Transverse colon (tissue), 4 donors: Measurements from ENCODE around the gene FBXO36.
A peak's percentile ranks its signal among the peaks of the same experiment; 100 is the strongest.

Experiments
- POLR2A ChIP-seq: fragments of 450-650 bp; IDR thresholded peaks from one replicate; pipeline ENCODE4 v1.6.1; 2016; ENCODE audit warnings: antibody characterized with exemption, mild to moderate bottlenecking, moderate library complexity
- POLR2AphosphoS5 ChIP-seq, 3 donors: sonication (generic); formaldehyde crosslinking; IDR thresholded peaks; one replicate each; pipeline ENCODE4 v1.6.1; 2016; ENCODE audit warnings: antibody characterized with exemption in 3 of 3
- TF ChIP-seq, protein P1 (sequence below), 5 experiments: fragments of 200-600 bp in 3 of 5; fragments of 450-650 bp in 2 of 5; sonication (generic) in 3 of 5; IDR thresholded peaks; 1 replicate in 2 of 5; 2 replicates in 3 of 5; pipeline ENCODE4 v1.5.1; 2016 to 2017; ENCODE audit warnings: antibody characterized with exemption in 5 of 5, inconsistent platforms in 3 of 5, mild to moderate bottlenecking in 2 of 5, moderate library complexity in 1 of 5

DNA sequence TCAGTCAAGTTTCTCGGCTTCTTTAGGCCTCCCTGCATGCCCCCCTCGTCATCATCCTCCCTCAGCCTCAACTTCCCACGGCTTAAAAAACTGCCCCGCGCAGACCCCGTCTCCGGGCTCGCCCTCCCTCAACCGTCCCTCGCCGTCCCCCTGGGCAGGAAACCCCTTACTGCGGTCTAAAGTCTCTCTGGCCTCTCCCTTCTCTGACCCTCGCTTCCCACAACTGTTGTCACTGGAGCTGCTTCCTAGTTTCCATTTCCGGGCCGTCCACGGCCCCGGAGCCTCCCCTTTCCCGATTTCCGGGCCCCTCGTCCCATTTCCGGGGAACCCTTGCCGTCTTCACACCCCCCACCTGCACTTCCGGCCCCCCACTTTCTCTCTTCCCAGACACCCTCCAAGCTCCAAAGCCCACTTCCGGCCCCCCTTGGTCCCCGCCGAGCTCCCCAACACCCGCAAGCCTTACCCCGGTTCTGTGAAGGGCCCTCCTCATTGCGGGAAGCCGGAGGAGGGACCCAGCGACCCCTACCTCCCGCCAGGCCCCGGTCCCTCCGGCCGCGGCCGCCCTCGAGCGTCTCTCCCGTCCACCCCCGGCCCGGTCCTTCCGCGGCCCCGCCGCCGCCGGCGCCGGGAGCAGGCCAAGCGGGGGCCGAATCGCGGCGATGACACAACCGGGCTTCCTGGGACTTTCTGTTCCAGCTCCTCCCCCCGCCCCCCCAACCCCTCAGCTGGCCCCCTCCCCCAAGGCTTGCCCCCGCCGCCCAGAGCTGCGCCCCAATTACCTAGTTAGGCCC, 1.0 kb upstream of the FBXO36 start:
- TF ChIP-seq, protein P1, sequence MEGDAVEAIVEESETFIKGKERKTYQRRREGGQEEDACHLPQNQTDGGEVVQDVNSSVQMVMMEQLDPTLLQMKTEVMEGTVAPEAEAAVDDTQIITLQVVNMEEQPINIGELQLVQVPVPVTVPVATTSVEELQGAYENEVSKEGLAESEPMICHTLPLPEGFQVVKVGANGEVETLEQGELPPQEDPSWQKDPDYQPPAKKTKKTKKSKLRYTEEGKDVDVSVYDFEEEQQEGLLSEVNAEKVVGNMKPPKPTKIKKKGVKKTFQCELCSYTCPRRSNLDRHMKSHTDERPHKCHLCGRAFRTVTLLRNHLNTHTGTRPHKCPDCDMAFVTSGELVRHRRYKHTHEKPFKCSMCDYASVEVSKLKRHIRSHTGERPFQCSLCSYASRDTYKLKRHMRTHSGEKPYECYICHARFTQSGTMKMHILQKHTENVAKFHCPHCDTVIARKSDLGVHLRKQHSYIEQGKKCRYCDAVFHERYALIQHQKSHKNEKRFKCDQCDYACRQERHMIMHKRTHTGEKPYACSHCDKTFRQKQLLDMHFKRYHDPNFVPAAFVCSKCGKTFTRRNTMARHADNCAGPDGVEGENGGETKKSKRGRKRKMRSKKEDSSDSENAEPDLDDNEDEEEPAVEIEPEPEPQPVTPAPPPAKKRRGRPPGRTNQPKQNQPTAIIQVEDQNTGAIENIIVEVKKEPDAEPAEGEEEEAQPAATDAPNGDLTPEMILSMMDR (IDR thresholded peaks at IDR 0.05), result no peak
- peak; percentile 34 for TF ChIP-seq POLR2A
- TF ChIP-seq POLR2AphosphoS5 (IDR thresholded peaks at IDR 0.05), result no peak
